Measurements from ENCODE around the gene MYO15A. TPM values are rescaled to one million over a fixed set of nuclear protein-coding genes. Genes with fewer than 3 reads are reported as not detected.

The MYO15A gene
- total and polyA plus RNA-seq, 2 of the 4 experiments (the other 2 are of a cell fraction): 0.18 to 1.1 TPM

- Histone ChIP-seq H4K5ac (ENCODE audit: low read depth, low read length) (peak within 1 kb of the TSS; percentile 99), H3K14ac (replicated peaks; ENCODE audit: low read depth, low read length) (peak within 1 kb of the TSS; percentile 99), H2BK5ac (ENCODE audit: low read depth, low read length, poor library complexity, severe bottlenecking) (peak within 1 kb of the TSS; percentile 93), H3K9ac (ENCODE audit: low read depth, low read length) (peak within 1 kb of the TSS; percentile 92), H2AFZ (replicated peaks; ENCODE audit: low read length, poor library complexity) (peak within 1 kb of the TSS; percentile 97), H3K23ac (ENCODE audit: low read depth, low read length) (peak within 1 kb of the TSS; percentile 89), H4K91ac (ENCODE audit: insufficient read depth, low read depth, low read length) (peak within 1 kb of the TSS; percentile 97), H4K8ac (ENCODE audit: low read depth in 2 of 2, low read length in 2 of 2) (peak within 1 kb of the TSS; percentile 99), H3K9me1 (ENCODE audit: insufficient read depth, low read length) (peaks cover 32% of the 10 kb centered on the region), H3K27me3 (ENCODE audit: control insufficient read depth, insufficient read depth, low read length) (no peaks in the 10 kb centered on the region), H3K27ac (ENCODE audit: insufficient read depth, low read length) (peak within 1 kb of the TSS; percentile 95), H4K20me1 (ENCODE audit: insufficient read depth, low read length) (peaks cover 45% of the 10 kb centered on the region), H3K56ac (ENCODE audit: extremely low read depth, insufficient read depth, low read length) (peak within 1 kb of the TSS; percentile 98), H3K36me3 (ENCODE audit: control insufficient read depth, insufficient read depth, low read length) (peaks cover 15% of the 10 kb centered on the region), H3K4ac (ENCODE audit: low read depth, low read length) (peak within 1 kb of the TSS; percentile 98), H3K4me2 (ENCODE audit: low read depth, low read length) (peak within 1 kb of the TSS; percentile 89), H3K4me3 (ENCODE audit: insufficient read depth, low read depth, low read length) (peak within 1 kb of the TSS; percentile 52), H3K9me3 (ENCODE audit: control insufficient read depth, insufficient read depth, low read length) (no peaks in the 10 kb centered on the region), H2BK15ac (ENCODE audit: low read depth, low read length) (peak within 1 kb of the TSS; percentile 97; the same call in 2 of the 3 replicates), H2AK5ac (ENCODE audit: low read depth, low read length) (peak within 1 kb of the TSS; percentile 97), H3K4me1 (ENCODE audit: control insufficient read depth, insufficient read depth, low read length) (peaks cover 30% of the 10 kb centered on the region), H2BK20ac (ENCODE audit: low read depth, low read length) (no peak within 1 kb of the TSS; the same call in 1 of the 2 replicates), H2BK120ac (ENCODE audit: low read depth, low read length) (peak within 1 kb of the TSS; percentile 87), H2AK9ac (replicated peaks; ENCODE audit: low read depth, low read length, poor library complexity) (peak within 1 kb of the TSS; percentile 94), H3K18ac (ENCODE audit: low read depth, low read length) (peak within 1 kb of the TSS; percentile 88), H3K79me1 (ENCODE audit: low read depth in 1 of 2, low read length in 2 of 2) (peaks cover 7 to 48% of the 10 kb centered on the region in 2 experiments; a peak in 3 of 4 replicates)
- 0% methylated on average over 27 of the region's 98 CpGs; no CpG with 5 or more reads in 1 of the 2 experiments for WGBS, 2 experiments (ENCODE audit: extremely low coverage in 2 of 2, insufficient read length in 1 of 2)
- BruUV-seq (replicated peaks): no TSS peak
- DNase-seq: peak; percentile 100
- CTCF ChIA-PET: interaction anchor here (1.8 kb wide), 1 partner anchor 9 kb away, joined by 4 read pairs; no protein-coding TSS in a partner anchor
- intact Hi-C loops (cut with micrococcal nuclease): loop anchor here (2.0 to 5.0 kb wide), 2 partner anchors 43 to 86 kb away; no protein-coding TSS in a partner anchor
- dilution Hi-C loops (cut with HindIII; ENCODE audit: low sequenced_read_pairs, unreplicated experiment): no loop called here
- in situ Hi-C loops (cut with MboI; ENCODE audit: low sequenced_read_pairs): no loop called here
- POLR2A ChIA-PET (ENCODE audit: unreplicated experiment): interaction anchor here (1.1 kb wide), 2 partner anchors 10 to 40 kb away, joined by 3 read pairs; no protein-coding TSS in a partner anchor
- peak; percentile 84 for ATAC-seq (ENCODE audit: low read depth)
- no peak for TF ChIP-seq BHLHE40 (IDR thresholded peaks at IDR 0.05; ENCODE audit: low read depth, low read length)
- no peak for TF ChIP-seq MAZ (IDR thresholded peaks at IDR 0.05; ENCODE audit: borderline replicate concordance, low read depth, low read length)
- no peak for TF ChIP-seq SMC3 (IDR thresholded peaks at IDR 0.05; ENCODE audit: low read depth, low read length)
- TF ChIP-seq POLR2A (IDR thresholded peaks at IDR 0.05; ENCODE audit: low read depth, low read length): peak; percentile 92
- TF ChIP-seq ELK1 (IDR thresholded peaks at IDR 0.05; ENCODE audit: borderline replicate concordance, low read depth, low read length): no peak
- TF ChIP-seq RAD21 (IDR thresholded peaks at IDR 0.05; ENCODE audit: low read length): peak; percentile 11; the same call in 1 of the 2 replicates
- peak; percentile 51 for TF ChIP-seq CTCF (conservative IDR thresholded peaks at IDR 0.05; ENCODE audit: low read depth, low read length)
- no peak for TF ChIP-seq CEBPB (IDR thresholded peaks at IDR 0.05; ENCODE audit: low read depth, low read length)
- no peak for TF ChIP-seq NFE2L2 (IDR thresholded peaks at IDR 0.05; ENCODE audit: low read depth, low read length)
- peak; percentile 82 for TF ChIP-seq RCOR1 (IDR thresholded peaks at IDR 0.05; ENCODE audit: insufficient replicate concordance, low read length)
- no peak; the same call in 1 of the 2 replicates for TF ChIP-seq RFX5 (IDR thresholded peaks at IDR 0.05; ENCODE audit: low read depth, low read length)
- no peak for TF ChIP-seq MAFK (IDR thresholded peaks at IDR 0.05; ENCODE audit: low read depth, low read length)
- TF ChIP-seq MXI1 (IDR thresholded peaks at IDR 0.05; ENCODE audit: borderline replicate concordance, low read depth, low read length): no peak
- no peak for TF ChIP-seq CHD1 (IDR thresholded peaks at IDR 0.05; ENCODE audit: low read depth, low read length)
These were observed 75.0 kb downstream of the MYO15A start, which contains the start of gene ALKBH5 for GRCh38 chr17:18183334-18184142. ALKBH5 (plus strand) TSS chr17:18183828; CDS start chr17:18184244, 416 bp downstream.
